ENCODE measurements around the gene SRPX2.

The SRPX2 gene

GRCh38 chrX:100652266-100652665, 8.3 kb downstream of the SRPX2 start:
- DNase-seq: no peak

DNA sequence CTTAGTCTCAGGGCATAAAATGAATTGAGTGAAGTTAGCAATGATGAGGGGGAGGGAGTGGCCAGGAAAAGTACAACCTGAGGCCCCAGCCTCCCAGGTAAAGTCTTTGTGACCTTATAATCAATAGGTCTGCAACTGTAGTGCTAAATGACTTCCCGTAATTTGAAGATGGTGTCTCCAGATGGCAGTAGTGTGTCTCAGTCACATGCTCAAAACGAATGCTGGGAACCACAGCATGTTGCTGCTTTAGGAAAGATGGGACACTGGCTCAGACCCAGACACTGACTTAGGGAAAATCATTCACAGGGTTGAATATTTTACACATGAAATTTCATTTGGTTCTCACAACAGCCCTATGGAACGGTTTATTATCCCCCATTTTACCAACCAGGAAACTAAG, 10.3 kb downstream of the SRPX2 start:
- DNase-seq: peak; percentile 3 to 40

DNA sequence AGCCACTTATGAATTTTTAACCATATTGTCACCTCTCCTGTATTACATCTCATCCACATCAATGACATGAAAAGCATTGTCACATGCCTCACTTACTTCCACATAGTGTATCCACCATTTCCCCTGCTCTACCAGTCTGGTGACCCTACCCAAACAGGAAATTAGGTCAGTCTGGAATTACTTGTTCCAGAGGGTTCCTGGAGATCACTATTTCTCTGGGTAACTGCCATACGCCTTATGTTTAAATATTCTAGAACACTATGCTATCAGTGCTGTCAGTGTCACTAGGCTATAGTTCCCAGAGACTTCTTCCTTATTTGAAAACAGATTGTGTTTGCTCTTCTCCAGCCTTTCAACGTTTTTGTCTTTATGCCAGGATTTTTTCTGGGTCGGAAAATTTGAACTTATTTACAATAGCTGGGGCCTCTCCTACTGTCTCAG, 15.0 kb downstream of the SRPX2 start:
- peak in 1 of 2 experiments; percentile 62 for DNase-seq

- peak; percentile 8 to 62 for DNase-seq
Measured at GRCh38 chrX:100659431-100660137, 15.6 kb downstream of the SRPX2 start.

DNA sequence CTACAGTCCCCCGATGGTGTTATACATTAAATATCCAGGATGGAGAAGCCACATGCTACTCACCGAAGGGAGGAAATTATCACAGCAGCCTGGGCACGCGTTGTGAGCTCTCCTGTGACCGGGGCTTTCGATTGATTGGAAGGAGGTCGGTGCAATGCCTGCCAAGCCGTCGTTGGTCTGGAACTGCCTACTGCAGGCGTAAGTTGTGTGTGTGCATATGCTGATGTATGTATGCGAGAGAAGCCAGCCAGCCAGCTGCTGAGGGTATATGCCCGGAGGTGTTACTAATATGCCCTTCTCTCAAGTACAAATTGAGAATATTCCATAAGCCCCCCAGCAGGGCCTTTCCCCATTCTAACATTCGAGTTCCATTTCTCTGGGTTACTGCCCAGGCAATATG, 18.2 kb downstream of the SRPX2 start:
- no peak for DNase-seq

GRCh38 chrX:100662796-100663195, 18.8 kb downstream of the SRPX2 start:
- no peak for DNase-seq

DNA sequence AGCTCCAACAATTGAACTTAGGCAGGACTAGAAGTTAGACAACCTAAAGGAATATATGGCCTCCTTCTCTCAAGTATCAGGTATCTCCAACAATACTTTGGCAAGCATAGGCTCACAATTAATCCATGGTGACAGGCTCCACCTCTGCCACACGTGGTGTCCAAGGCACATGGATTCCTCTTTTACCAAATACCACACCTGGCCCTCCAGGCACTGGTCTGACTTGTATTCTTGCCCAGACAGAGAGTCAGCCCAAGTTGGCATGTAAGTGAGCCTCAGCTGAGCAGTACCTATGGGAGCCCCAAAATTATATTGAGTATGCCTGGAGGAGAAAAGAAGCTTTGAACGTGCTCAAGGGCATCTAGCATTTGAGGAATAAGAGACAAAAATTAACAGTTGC, 19.6 kb downstream of the SRPX2 start:
- no peak for DNase-seq

- no peak for DNase-seq
Measured at GRCh38 chrX:100672966-100673365, 29.0 kb downstream of the SRPX2 start.

DNA sequence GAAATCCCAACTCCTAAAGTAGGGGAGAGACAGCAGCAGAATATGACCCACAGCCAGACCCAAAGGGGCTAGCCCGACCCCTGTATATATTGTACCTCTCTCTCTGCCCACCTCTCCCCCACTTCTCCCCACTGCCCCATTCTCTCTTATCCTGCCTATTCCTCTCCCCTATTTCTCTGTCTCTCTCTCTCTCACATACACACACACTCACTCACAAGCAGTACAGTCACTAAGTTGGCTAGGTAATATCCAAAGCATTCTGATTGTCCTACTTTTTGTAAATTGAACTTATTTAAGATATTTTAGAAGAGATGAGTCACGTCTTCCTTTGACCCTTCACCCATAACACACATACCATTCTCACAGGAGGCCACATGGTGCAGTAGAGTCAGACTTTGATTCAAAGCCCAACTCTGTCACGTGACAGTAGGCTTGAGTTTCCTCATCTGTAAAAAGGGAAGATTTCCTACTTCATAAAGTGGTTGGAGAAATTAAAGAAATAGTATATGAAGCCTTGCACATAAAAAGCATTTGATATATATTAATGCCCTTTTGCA, 29.5 kb downstream of the SRPX2 start:
- DNase-seq: no peak

DNA sequence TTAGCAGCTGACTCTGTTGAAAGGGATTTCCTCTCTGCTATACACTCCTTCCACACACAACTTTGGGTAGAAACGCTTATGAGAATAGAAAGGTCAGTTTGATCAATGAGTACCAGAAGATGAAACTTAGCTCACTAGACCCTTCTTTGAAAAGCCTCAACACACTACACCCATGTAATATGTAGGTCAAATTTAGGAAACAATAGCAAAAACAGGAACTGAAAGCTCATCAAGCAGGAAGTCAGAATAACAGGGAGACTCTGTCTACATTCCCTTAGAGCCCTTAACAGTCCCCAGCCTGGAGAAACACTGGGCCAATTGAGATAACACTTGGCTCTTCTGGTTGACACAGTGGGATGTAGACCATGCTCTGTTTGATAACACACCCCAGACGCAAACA, 30.7 kb downstream of the SRPX2 start:
- no peak for DNase-seq

GRCh38 chrX:100677611-100678181, 33.7 kb downstream of the SRPX2 start:
- DNase-seq: peak in 1 of 2 experiments; percentile 1

- no peak for DNase-seq
Measured at GRCh38 chrX:100680756-100681155, 36.8 kb downstream of the SRPX2 start.

DNA sequence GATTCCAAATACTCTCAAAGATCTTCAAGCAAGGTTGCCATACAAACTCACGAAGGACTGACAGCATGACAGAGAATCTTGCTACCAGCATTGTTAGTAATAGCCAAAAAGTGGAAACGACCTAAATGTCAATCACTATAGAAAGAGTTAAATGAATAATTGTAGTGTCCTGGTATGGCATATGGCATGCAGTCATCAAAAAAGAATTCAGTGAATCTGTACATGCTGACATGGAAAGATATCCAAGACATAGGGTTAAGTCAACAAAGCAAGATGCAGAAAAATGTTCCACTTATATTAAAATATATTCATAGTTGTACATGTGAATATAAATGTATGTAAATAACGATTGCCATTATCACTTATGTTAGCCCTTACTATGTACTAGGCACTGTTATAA, 37.6 kb downstream of the SRPX2 start:
- no peak for DNase-seq

DNA sequence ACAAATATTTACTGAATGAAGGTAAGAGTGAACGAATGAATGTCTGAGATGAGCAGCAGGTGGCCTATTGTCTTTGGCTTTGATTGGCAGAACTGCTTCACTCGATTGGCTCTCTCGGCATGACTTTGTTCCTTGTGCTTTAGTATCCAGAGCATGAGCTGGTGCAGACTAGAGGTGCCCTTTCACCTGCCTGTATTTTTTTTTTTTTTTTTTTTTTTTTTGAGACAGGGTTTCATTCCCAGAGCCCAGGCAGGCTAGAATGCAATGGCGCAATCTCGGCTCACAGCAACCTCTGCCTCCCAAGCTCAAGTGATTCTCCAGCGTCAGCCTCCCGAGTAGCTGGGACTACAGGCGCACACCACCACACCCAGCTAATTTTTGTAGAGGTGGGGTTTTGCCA, 38.9 kb downstream of the SRPX2 start:
- no peak for DNase-seq

GRCh38 chrX:100685284-100685996, 41.4 kb downstream of the SRPX2 start:
- peak; percentile 38 to 70 for DNase-seq

DNA sequence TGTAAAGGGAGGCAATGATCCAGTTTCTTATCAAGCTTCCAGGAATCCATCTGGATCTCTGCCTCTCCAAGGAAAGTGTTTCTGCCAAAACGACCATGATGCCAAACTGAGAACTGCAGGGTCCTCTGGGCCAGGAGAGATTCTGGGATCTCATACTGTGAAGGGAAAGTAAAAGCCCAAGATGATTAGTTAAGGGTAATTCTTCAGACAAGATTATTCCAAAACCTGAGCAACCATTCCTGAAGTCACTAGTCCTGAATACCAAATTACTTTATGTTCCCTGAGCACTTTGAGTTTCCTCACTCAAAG, 42.0 kb downstream of the SRPX2 start:
- DNase-seq: no peak

DNA sequence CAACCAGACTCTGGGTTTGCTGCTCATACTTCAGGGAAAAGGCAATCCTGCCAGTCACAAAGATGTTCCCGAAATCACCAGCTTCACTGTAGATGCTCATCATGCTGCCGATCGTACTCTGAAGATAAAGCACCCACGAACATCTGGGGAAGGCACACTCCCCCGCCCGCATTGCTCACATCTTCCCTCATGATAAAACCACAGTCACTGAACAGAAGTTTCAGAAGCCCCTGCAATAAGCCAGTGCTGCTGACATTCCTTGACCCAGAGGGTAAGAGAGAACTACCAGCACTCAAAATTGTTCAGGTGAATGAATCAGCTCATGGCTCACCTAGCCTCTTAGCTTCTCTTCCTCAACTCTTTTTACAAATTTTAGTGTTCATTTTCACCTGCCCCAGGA, 43.1 kb downstream of the SRPX2 start:
- no peak for DNase-seq

- DNase-seq: no peak
Measured at GRCh38 chrX:100687546-100687945, 43.5 kb downstream of the SRPX2 start.

DNA sequence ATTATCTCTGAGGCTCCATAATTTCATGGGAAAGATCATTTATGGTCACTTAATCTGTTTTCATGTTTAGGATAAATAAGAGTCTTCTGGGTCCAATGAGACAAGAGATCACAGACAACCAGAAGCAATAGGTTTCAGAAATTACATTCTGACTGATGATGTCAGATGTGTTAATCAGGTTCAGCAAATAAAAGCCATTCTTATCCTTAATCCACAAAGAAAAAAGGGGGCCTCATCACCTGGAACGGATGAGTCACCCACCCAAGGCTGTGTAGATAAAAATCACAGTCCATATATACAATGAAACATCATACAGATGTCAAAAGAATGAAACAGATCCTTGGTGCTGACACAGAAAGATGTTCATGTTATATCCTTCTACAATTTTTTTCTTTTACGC, 51.3 kb downstream of the SRPX2 start:
- no peak for DNase-seq

DNA sequence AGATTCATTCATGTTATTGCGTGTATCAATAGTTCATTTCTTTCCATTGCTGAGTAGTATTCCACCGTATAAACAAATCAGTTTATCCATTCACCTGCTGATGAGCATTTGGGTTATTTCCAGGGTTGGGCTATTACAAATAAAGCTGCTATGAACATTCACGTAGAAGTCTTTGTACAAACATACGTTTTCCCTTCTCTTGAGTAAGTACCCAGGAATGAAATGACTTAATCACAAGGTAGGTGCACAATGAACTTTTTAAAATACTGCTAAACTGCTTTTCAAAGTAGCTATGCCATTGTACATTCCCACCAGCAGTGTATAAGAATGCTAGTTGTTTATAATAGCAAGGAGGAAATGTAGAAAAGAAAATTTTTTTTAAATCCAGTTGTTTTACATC, 52.0 kb downstream of the SRPX2 start:
- no peak for DNase-seq

DNA sequence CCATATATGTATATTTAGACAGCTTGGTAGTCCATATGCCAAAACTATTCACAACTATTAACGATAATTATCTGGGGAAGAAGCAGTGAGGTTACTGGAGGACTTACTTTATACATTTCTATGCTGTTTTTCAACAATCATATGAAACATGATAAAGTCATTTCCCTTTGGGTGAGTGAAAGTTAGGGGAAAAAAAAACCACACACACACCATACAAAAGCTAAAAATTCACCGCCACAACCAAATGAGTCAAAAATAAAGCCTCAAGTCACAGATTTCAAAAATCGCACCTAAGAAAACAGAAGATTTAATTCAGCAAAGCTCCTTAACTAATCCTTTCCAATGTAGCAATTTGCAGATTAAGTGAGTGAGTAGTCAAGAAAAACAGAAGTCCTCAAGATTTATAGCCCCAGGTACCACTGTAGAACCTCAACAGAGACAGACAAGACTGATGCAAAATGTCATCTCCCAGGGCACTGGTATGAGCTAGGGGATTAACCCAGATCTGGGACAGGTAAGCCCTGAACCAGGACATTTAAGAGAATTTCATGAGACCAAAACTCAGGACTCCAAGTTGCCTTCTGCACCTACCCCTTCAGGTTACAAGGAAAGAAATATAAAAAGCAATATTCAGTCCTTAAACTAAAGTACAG, 52.8 kb downstream of the SRPX2 start:
- DNase-seq: no peak

- DNase-seq: no peak
Measured at GRCh38 chrX:100698551-100698950, 54.6 kb downstream of the SRPX2 start.

DNA sequence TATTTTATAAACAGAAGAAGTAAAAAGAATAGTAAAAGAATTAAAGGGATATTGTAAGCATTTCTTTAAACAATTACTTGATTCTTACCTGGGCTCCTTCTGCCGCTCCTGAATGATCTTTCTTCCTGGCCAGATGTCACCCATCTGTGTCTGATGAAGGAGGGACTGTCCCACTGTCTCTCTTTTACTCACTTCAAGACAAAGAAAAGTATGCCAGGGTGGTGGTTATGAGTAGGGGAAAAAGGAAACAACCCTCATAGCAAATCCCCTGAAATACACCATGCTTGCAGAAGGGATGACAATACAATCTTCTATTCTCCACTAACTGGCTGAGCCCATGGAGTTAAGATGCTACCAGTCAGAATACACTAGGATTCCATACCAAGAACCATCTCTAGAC, 56.8 kb downstream of the SRPX2 start:
- no peak for DNase-seq
